GM21737 (cell line): Measurements from ENCODE around the gene TBCB.
"Not testable (repeated sequence)": the region's sequence is repeated elsewhere in the genome, so short reads cannot be mapped to it uniquely, and the experiment has no call there.

Experiments used
- ATAC-seq: cut with Tn5 transposase; IDR thresholded peaks from one replicate; pipeline ENCODE4 v1.9.1; 2021; ENCODE audit warnings: mild to moderate bottlenecking, moderate library complexity; ENCODE audit not compliant: unreplicated experiment

The TBCB gene

DNA sequence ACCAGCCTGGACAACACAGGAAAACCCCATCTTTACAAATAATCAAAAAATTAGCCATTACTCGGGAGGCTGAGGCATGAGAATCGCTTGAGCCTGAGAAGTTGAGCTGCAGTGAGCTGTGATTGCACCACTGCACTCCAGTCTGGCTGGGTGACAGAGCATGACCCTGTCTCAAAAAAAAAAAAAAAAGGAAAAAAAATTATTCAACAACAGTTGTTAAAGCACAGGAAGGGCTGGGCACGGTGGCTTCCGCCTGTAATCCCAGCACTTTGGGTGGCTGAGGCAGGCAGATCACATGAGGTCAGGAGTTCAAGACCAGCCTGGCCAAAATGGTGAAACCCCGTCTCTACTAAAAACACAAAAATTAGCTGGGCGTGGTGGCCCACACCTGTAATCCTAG, 16.0 kb downstream of the TBCB start:
- ATAC-seq: not testable (repeated sequence)

DNA sequence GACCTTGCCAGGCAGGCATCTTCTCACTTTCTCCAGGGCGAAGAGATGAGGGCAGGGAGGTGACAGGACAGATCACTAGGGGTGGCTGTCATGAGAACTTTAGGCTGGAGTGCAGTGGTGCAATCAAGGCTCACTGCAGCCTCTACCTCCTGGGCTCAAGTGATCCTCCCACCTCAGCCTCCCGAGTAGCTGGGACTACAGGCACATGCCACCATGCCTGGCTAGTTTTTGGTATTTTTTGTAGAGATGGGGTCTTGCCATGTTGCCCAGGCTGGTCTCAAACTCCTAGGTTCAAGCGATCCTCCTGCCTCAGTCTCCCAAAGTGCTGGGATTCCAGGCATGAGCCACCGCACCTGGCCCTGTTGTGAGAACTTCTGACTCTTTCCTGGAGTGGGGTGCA, 19.6 kb downstream of the TBCB start:
- ATAC-seq: not testable (repeated sequence)

DNA sequence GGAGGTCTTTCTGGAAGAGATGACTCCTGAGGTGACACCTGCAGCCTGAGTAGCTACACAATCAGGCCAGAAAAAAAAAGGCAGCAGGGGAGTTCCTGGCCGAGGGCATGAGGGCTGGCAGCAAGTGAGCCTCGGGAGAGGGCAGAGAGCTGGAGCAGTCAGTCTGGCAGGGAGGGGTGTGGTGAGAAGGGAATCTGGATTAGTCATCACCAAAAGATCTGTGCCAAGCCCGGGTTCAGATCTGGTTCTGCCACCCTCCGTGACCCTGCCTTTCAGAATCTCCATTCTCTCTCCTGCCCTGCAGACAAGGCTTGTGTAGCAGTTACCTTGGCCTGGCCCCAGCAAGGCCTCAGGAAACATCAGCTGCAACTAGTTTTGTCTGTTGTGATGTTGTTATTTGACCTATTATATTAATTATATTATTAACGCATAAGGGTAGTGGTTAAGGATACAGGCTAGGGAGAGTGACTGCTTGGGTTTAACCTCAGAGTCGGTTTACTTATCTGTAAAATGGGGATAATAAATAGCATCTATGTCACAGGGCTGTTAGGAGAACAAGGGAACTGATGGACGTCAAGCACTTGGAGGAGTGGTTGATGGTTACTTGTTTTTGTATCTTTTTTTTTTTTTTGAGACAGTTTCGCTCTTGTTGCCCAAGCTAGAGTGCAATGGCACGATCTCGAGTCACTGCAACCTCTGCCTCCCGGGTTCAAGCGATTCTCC, 21.9 kb downstream of the TBCB start:
- no peak for ATAC-seq

DNA sequence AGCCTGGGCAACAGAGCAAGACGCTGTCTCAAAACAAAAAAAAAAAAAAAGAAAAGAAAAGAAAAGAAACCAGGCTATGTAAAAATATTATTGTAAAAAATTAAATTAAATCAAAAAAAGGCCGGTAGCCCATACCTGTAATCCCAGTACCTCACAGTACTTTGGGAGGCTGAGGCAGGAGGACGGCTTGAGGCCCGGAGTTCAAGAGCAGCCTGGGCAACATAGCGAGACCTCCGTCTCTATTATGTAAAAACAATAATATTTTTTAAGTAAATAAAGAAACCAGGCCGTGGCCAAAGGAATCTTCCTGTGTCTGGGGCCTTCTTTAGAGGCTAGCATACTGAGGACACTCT, 23.8 kb downstream of the TBCB start:
- no peak for ATAC-seq

DNA sequence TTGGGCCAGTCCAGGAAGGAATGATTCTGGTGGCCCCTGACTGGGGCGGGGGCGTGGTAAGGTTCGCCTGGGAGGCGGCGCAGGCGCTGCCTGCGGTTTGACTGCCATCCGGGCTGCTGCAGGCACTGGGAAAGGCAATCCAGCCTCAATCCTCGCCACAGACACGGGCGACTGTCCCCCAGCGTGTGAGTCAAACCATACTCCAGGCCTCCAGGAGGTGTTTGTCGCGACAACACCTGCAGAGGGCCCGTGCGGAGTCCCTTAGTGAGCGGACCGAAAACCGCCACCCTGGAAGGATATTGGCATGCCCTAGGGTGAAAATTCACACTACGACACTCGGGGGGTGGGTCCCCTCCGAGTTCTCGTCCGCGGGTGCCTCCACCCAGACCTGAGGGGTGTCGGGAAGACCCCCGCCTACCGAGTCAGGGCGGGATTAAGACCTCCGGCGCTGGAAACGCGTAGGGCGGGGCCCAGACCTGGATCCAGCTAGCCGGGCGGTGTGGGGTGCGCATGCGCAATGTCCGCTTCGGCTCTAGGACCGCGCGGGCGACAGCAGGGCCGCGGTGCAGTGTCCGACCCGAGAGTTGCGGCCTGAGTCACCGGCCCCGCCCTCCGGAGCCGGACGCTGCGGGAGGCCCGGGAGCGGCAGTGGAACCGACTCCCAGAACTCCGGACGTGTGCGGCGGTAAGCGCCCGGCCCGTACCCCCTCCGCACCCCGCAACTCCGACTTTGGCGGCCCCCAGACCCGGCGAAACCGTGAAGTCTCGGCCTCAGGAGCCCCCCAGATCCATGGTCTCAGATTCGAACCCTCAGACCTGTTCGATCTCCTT, 24.4 kb downstream of the TBCB start, which contains the start of gene CAPNS1:
TSS of gene CAPNS1 (plus strand) at position 594 of the 831 bp plus-strand sequence. CDS start 946 bp downstream, outside the sequence.
- peak; percentile 74 for ATAC-seq

DNA sequence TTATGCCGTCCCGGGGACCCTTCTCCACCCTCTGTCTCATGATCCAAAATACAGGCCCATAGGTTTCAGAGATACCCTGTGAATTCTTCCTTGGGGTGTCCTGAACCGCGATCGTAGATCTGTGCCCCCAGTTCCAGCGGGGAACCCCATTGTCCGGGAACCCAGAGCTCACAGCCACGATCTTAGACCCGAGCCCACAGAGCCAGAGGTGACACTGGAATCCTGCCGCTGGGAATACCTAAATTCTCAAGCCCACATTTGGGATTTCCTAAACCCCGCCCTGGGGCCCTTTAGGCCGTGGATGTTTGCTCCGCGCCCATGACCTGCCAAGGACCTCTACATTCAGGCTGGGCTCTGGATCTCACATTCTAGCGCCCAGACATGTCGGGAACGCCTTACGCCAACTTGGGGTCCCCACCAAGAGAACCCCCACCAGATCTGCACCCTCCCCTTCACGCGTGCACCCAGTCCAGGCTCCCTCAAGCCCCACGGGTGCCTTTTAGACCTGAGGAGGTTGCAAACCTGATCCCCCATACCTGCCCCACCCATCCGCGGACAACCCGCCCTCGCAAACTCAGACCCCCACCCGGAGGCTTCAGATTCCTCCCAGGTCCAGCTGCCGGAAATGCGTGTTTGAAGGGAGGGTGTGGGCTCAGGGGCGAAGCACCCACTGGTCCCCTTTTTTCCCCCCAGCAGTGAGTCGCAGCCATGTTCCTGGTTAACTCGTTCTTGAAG, 25.2 kb downstream of the TBCB start:
- ATAC-seq: no peak

DNA sequence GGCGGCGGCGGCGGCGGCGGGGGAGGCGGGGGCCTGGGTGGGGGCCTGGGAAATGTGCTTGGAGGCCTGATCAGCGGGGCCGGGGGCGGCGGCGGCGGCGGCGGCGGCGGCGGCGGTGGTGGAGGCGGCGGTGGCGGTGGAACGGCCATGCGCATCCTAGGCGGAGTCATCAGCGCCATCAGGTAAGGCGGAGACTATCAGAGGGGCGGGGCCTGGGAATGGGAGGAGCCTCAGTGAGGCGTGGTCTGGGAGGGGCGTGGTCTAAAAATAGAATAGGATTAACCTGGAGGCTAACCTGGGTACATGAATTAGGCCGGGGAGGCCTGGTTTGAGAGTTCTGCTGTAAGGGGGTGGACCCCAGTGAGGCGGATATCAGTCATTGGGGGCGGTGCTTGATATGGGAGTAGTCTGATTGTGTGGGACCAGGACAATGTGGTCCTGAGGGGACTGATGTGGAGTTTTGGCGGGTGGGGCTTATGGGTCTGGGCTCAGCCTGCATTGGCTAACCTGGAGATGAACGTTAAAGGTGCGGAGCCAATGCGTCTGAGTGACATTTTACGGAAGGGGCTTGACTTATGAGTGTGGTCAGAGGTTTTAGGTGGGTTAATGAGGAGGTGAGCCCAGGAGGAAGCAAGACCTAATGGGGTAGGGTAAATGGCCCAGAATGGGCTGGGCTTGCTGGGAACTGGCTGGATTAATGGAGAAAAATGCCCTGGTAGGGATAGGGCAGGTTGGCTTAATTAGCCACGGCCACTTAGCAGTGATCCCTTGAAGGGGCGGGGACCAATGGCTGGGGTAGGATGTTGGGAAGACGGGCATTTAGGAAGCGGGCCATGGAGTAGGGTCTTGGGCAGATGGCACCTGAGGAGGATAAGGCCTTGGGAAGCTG, 26.0 kb downstream of the TBCB start:
- ATAC-seq: peak; percentile 49

DNA sequence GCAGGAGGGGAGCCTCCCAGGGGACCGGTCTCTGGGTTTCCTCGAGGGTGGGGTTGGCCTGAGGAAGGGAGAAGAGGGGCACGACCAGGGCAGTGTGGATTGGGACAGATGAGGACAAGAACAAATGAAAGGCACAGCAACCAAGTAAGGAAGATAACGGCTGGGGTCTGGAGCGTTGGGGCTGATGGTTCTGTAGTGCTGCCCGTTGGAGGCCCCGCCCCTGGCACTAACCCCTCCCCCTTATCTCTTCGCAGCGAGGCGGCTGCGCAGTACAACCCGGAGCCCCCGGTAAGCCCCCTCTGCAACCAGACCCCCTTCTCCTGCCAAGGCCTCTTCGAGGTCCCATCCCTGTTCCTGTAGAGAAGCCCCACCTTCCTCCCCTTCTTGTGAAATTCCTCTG, 26.8 kb downstream of the TBCB start:
- no peak for ATAC-seq

DNA sequence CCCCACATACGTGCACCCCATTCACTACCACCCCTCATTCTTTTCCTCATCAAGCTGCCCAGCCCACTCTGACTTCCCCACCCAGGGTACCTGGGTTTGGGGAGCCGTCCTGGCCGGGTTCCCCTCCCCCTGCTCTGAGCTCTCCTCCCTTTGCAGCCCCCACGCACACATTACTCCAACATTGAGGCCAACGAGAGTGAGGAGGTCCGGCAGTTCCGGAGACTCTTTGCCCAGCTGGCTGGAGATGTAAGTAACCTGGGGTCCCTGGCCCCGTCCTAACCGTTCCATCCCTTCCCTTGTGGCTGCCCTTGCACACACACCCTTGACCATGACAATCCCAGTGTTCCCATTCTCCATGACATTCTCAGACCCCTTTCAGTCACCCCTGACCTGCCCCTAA, 27.2 kb downstream of the TBCB start:
- no peak for ATAC-seq

DNA sequence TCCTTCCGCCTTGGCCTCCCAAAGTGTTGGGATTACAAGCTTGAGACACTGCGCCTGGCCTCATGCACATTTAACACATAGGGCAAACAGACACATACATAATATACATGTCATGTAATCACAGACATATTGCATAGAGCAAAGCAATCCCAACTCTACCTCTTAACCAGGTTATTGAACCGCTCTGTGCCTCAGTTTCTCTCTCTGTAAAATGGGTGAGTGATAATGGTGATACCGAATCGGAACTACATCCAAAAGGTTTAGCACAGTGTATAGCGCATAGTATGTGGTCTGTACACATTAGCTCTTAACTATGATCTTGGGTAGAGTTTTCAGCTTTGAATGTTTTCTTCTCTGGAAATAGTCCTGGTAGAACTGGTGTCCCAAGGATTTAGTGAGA, 29.4 kb downstream of the TBCB start:
- no peak for ATAC-seq

DNA sequence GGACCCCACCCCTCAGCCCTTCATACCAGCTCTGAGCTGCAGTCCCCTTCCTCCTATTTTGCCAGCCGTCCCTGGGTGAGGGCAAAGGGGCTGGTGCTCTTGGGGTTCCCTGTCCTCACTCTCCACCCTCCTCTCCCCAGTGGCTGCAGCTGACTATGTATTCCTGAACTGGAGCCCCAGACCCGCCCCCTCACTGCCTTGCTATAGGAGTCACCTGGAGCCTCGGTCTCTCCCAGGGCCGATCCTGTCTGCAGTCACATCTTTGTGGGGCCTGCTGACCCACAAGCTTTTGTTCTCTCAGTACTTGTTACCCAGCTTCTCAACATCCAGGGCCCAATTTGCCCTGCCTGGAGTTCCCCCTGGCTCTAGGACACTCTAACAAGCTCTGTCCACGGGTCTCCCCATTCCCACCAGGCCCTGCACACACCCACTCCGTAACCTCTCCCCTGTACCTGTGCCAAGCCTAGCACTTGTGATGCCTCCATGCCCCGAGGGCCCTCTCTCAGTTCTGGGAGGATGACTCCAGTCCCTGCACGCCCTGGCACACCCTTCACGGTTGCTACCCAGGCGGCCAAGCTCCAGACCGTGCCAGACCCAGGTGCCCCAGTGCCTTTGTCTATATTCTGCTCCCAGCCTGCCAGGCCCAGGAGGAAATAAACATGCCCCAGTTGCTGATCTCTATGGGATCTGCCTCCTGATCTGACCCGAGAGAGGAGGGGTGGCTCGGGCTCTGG, 34.6 kb downstream of the TBCB start:
- no peak for ATAC-seq

DNA sequence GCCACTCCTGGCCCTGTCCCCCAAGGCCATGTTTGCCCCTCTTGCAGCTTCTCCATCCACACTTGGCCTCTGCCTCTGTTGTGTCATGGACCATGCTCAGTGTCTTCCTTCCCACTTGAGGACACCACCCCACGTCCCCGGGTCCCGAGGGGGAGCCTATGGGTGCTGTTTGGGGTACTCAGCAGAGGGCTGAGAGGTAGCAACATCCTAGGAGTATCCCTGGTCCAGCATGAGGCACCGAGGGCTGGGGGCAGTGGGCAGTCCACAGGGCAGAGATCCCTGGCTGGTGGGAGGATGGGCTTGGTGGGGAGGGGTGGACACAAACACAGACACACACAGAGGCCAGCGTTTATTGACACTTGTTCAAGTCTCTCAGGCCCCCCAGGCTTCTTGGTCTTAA, 35.3 kb downstream of the TBCB start:
- ATAC-seq: no peak

DNA sequence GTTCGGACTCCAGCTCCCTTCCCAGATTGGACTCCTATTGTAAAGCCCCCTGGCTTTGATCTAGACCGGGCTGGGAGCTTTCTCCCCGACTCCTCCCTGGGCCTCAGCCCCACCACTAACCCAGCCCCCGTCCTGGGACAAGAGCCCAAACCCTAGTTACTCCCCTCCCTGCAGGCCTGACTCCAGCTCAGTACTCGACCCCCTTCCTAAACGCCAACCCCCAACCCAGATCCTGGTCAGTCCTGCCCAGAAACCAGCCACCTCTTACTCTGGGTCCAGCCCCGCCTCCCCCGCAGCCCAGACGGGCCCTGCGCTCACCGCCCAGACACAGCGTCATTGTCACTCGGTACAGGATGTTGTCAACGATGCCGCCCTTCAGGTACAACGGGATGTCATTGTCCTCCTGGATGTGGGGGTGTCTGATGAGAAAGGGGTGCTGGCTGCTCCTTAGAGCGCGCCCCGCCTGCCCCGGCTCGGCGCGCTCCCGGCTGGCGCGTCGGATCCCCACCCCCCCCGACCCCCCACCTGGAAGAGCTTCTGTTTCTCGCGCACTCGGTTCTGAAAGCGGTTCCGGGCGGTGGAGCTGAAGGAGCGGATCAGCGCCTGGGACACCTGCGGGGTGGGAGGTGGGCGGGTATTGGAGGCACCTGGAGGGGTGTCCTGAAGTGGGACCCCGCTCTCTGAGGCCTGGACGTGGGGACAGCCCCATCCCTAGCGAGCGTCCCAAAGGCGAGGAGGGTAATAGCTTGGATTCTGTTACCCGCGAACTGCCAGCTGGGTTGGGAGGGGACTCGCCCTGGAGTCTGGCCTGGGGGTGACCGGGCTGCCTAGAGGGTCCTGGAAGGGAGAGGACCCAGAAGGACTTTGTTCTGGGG, 36.1 kb downstream of the TBCB start:
- no peak for ATAC-seq

DNA sequence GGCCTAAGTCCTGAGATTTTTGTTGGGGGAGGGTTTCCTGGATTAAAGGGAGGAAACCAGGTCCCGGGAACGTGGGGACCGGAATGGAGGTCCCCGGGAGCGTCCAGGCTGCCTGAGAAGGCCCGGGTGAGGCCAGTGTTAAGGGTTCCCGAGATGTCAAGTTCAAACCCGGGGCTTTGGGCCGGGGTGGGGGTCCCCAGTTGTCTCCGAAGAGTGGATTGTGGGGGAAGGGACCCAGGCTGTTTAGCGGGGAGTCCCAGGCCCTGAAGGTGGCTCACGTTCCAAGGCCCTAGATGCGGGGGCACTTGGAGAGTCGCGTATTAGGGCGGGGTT, 36.7 kb downstream of the TBCB start:
- ATAC-seq: no peak

DNA sequence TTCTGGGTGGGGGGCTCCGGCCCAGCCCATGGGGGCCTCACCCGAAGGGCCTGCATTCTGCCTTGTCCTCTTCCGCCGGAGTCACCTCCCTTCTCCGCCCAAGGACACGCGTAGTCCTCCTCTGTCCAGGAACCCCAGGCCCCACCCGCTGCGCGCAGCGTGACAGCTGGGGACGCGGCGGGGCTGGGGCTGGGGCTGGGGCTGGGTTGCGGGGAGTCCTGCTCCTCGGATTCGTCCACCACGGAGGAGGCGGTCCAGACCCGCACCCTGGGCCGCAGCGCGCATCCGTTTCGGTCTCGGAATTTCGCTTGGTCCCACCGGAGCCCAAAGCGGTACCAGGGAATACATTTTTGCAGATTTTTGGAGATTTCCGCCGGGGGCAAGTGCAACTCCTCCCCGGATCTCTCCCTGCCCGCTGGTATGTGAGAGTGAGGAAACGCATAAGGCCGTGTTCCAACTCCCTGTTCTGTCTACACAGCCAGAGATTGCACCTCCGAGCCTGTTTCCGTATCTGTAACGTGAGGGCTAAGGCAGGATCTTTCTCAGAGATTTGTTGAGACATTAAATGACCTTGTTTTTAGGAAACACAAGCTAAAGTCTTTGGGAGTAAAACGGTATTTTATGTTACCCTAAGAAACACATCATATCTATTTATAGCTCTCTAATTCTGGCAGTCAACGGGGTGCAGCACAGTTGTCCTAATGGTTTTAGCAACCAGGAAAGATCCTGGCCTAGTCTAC, 37.3 kb downstream of the TBCB start, which contains the start of gene COX7A1:
TSS of gene COX7A1 (minus strand) at position 96 of the 740 bp plus-strand sequence. CDS start at position 56, 40 bp downstream.
- no peak for ATAC-seq

DNA sequence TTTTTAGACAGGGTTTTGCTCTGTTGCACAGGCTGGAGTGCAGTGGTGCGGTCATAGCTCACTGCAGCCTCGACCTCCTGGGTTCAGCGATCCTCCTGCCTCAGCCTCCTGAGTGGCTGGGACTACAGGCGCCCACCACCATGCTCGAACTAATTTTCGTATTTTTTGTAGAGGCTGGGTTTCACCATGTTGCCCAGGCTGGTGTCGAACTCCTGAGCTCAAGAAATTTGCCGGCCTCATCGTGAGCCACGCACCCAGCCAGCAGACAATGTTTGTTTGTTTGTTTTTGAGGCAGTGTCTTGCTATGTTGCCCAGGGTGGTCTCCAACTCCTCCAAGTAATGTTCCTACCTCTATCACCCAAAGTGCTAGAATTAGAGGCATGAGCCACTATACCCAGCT, 37.9 kb downstream of the TBCB start:
- ATAC-seq: no peak

DNA sequence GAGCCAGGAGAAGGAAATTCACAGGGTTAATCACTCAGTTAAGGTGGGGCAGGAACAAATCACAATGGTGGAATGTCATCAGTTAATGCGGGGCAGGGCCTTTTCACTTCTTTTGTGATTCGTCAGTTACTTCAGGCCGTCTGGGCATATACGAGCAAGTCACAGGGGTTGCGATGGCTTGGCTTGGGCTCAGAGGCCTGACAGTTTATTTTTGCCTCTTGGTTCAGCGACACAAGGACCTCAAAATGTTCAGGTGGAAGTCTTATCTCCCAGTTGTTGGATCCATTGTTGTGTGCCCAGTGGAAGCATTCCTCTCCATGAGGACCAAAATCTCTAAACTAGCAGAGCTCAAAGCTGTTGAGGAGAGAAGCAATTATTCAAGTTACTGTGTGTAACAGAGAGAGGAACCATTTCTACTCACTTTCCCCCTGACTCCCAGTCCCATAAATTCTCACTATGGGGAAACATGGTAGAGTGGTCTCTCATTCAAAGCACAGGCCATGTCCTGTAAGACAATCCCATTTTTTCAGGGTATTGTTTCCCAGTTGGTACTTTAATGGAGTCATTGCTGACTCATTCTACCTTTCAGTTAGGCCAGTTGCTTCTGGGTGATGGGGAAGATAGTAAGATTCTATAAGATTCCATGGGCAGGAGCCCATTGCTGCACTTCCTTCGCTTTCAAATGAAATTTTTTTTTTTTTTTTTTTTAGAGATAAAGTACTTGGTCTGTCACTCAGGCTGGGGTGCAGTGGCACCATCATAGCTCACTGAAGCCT, 45.7 kb downstream of the TBCB start:
- ATAC-seq: no peak

DNA sequence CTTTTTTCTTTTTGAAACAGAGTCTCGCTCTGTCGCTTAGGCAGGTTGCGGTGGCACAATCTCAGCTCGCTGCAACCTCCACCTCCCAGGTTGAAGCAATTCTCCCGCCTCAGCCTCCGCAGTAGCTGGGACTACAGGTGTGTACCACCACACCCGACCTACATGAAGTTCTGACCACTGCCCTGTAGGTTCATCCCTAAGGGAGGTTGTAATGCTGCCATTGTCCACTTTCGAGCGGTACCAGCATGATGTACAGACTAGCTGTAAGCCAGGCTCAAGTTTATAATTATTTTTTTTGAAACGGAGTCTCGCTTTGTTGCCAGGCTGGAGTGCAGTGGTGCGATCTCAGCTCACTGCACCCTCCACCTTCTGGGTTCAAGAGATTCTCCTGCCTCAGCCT, 48.5 kb downstream of the TBCB start:
- ATAC-seq: no peak
